NCI-H1092 (cell line): Measurements from ENCODE around the gene ANKDD1A.
A peak's percentile ranks its signal among the peaks of the same experiment; 100 is the strongest.

Experiments
- DNase-seq: peaks from one replicate; lab custom pipeline; 2025; lab: John Stamatoyannopoulos, UW

Gene ANKDD1A

DNA sequence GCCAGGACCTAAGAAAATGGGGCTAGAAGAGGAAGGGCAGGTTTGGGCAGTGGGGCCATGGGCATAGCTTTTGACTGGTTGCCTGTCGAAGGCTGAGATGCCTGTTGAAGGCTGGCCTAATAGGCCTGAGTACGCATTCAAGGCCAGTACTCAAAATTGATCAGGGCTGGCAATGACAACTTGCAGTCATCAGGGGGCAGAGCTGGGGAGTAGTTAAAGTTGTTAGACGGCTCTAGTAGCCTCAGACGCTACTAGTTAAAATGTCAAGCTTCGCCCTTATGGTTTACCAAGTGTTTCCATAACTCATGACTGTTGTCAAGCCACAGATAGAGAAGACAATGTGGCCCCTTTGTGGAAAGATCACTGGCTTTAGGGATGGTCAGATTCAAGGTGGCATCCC, 49.3 kb downstream of the ANKDD1A start:
- DNase-seq: no peak

DNA sequence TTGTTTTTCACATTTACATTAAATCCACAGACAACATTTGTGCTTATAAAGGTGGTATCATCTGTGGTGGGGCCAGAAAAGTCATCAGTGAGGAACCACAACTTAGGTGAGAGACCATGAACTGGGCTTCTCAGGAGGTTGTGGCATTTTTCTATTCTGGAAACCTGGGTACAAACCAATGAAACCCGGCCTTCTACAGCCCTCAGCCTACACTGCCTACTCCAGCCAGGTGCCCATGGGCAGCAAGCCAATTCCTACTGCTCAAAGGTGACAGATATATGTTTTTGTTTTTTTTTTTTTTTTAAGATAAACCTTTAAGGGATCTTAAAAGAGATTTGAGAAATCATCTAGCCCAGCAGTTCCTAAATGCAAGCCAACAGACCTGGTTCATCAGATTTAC, 57.7 kb downstream of the ANKDD1A start:
- no peak for DNase-seq

DNA sequence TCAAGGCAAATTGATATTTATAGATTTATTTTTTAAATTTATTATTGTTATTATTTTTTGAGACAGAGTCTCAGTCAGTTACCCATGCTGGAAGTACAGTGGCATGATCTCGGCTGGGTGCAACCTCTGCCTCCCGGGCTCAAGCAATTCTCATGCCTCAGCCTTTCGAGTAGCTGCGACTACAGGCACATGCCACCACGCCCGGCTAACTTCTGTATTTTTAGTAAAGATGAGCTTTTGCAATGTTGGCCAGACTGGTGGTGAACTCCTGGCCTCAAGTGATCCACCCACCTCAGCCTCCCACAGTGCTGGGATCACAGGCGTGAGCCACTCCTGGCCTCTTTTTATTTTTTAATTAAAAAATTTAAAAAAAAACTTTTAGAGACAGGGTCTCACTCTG, 59.0 kb downstream of the ANKDD1A start:
- DNase-seq: no peak

DNA sequence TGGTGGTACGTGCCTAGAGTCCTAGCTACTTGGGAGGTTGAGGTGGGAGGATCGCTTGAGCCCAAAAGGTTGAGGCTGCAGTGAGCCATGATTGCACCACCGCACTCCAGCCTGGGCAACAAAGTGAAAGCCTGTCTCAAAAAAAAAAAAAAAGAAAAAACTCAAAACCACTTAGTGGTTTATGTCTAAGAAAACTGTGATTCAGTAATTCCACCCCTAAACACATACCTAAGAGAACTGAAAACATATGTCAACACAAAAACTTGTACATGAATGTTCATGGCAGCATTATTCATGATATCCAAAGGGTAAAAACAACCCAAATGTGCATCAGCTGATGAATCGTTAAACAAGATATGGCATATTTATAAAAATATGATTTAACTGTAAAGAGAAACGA, 63.7 kb downstream of the ANKDD1A start:
- no peak for DNase-seq

DNA sequence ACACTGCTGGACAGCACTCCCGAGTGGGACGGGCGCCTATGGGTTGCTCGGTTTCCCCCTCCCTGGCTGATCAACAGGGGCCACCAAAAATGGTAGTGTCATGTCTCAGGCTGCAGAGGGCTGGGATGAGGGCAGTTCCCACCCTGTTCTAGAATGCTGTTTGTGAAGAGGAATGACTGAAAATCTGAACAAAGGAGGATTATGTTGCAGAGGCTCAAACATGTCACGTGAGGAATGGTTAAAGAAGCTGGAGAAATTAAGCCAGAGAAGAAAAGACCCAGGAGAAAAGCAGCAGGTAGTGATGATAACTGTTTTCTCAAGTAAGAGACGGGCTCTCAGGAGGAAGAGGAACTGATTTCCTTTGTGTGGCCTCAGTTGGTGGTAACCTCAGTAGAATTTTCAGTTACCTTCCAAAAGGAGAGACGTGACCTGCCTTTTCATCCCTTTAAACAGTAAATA, 67.6 kb downstream of the ANKDD1A start:
- DNase-seq: no peak

DNA sequence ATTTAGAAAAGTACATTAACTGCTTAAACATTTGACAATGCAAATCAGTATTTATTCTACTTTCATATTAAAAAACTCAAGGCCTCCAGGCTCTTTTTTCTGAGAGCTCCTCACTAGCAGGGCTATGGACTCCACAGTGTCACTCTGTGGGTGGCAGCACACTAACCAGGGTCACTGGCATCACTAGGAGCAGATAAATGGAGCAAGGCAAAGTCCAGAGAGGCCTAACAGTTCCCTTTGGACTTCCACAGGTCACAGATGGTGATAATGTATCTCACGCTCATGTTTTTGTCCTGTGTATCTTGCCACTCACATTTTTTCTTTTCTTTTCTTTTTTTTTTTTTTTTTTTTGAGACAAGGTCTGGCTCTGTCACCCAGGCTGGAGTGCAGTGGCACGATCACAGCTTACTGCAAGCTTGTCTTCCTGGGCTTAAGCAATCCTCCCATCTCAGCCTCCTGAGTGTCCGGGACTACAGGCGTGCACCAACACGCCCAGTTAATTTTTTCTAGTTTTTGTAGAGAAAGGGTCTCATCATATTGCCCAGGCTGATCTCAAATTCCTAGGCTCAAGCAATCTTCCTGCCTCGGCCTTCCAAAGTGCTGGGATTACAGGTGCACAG, 70.2 kb downstream of the ANKDD1A start:
- no peak for DNase-seq

DNA sequence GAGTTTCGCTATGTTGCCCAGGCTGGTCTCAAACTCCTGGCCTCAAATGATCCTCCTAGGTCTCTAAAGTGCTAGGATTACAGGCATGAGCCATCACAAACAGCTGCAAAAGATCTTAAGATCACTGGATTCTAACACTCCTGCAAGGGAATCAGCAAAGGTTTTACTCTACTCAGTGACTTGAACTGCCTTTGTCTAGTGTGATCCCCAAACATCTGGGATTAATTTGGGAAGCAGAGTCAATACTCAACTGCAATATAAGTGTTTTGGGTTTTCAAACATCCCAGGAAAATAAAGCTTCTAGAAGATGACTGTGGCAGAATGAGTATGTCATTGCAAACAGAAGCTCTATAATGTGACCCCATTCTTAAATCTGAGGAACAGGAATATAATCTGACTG, 70.8 kb downstream of the ANKDD1A start:
- no peak for DNase-seq

DNA sequence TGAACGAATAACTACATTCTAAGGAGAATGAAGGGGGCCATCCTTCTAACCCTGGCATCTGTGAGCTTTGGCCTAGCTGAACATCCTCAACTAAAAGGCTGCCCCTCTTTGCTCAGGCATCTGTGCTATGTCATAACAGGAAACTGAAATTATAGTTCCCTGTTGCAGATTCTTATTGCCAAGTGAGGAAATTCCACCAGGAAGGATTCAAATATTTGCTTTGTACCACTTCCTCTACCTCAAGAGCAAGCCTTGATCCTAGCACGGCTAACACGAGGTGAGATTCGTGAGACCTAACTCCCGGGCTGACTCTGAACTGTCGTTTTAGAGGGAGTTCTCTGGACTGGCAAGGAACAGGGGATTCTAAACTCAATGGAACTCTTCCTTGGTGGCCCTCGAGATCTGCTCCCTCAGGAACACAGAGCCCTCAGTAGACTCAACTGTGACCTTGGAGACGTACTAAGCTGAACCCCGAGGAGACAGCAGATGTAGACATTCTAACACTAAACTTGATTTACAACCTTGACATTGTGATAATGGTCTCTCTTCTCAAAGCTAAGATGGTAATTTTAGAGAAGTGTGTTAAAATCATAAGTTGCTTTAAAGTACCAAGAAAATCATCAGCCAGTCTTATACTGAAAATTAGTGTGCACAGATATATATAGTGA, 73.8 kb downstream of the ANKDD1A start:
- DNase-seq: no peak

DNA sequence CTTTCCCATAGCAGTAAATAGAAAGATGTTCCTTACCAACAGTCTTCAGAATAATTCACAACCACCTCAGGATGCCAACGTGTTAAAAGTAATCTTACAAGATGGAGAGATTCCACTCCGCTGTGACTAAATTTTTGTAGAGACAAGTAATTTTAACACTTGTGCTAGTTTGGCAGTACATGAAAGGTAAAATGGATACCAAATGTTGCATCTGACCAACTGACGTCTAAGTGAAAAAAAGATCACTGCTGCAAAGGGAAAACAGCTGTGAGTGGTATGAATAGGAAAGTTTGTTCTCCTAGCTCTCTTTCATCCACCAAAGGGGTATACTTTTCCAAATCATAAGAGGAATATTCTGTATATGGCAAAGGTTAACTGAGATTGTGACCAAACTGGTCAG, 75.4 kb downstream of the ANKDD1A start:
- DNase-seq: no peak

DNA sequence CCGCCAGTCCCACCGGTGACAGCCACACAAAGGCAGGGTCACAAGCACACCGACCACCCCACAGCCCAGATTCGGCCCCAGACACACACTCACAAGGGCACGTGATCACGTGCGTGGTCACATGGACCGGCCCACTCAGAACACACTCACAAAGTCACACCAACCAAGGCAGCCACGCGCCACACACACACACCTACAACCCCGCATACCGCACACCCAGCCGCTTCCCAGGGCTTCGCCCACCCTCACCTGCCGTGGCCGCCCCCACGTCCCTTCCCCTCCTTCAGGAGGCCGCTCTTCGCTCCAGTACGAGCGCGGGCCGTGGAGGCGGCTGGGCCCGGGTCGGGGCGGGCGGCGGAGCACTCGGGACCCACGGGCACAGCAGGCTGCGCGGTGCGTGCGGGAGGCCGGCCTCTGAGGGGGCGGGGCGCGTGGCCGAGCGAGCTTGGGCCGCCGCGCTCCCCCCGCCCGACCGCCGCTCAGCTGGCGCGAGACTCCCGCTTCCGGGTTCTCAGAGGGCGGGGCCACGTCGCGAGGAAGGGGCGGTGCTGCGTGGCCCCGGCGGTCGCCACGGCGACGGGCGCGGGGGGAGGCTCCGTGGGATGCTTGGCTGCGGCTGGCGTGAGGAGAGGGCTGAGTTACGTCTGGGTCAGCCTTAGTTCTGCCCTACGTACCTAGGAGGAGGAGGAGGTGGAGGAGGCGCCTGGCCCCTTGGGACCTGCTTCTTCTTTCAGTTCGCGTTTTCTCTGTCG, 77.9 kb downstream of the ANKDD1A start, which contains the start of gene SPG21:
SPG21 (minus strand) TSS at position 499 of the 752 bp plus-strand sequence. CDS start 6,345 bp downstream, outside the sequence.
- DNase-seq: peak; percentile 79

DNA sequence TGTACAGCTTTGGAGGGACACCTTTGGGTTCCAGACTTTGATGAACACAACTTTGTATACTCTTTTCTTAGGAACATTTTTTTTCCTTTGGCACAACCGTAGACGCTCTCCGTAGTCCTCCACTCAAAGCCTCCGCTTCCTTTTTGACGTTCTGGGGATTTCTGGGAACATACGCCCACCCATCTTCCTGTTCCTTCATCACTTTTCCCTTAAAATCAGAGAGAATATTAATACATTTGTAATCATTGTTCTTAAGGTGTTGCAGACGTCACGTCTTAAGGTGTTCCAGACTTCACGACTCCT, 78.4 kb downstream of the ANKDD1A start:
- no peak for DNase-seq

DNA sequence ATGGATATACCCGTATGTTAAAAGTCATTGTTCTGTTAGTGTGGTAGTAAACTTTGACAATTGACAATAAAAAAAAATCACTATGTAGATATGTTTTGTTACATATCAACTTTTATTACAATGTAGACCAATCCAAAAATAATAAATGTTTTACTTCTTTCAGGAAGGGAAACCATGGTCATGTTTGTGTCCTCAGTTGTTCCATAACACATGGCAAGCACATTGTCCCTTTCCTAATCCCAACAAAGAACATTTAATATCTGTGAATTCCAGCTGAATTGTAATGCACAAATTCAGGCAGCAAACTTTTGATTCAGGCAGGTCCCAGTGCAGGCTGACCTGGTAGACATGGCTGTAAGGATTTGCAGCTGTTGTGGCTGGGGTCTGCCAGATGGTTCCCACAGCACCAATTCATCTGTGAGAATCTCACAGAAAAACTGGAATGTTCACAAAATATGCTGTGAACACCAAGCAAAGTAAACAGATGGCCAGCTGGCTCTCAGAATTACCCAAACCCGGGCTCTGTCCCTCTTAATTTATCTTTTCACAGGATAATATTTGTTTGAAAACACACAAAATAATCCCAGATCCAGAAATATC, 79.9 kb downstream of the ANKDD1A start:
- no peak for DNase-seq

DNA sequence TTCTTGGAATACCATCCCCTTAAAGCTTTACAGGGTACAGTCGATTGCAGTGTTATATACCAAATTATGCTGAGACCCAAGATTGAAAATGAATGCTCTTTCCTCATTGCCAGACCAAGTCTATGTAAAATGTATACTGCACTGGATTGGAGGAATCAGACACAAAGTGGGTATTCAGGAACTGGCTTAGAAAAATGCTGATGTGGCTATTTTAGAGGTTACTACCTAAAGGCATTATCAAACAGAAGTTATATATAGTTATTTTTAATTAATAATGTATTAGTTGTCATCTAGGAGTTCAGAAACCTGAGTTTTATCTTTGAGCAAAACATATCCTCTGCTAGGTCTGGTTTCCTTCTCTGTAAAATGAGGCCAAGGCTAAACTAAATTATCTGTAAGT, 81.6 kb downstream of the ANKDD1A start:
- DNase-seq: no peak

DNA sequence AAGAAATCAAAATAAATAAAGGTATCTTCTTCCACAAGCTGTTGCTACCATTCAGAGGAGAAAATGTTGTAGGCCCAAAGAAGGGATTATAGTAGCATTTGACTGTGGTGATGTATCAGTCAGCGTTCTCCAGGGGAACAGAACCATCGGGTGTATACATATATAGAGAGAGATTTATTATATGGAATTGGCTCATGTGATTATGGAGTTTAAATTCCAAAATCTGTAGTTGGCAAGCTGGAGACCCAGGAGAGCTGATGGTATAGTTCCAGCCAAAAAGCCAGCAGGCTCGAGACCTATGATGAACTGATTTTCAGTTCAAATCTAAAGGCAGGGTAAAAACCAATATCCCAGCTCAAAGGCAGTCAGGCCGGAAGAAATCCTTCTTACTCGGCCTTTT, 85.4 kb downstream of the ANKDD1A start:
- no peak for DNase-seq

DNA sequence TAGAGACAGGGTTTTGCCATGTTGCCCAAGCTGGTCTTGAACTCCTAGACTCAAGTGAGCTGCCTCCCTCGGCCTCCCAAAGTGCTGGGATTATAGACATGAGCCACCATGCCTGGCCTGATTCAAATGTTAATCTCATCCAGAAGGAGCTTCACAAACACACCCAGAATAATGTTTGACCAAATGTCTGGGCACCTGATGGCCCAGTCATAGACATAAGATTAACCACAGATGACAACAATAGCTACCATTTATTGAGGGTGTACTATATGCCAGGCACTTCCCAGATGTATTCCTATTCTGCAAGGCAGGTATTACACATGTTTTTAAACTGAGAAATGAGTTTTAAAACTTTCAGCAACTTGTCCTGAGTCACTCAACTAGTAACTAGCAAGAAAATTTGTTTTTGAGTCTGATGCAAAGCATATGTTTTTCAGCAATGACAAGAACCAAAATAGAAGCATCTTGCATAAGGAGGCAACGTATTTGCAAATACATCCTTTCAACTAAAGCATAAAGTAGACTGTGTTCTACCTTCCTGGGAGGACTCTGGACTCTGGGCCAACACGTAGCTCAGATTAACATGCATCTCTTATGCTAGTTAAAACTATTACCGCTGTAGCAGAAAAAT, 86.2 kb downstream of the ANKDD1A start:
- no peak for DNase-seq

DNA sequence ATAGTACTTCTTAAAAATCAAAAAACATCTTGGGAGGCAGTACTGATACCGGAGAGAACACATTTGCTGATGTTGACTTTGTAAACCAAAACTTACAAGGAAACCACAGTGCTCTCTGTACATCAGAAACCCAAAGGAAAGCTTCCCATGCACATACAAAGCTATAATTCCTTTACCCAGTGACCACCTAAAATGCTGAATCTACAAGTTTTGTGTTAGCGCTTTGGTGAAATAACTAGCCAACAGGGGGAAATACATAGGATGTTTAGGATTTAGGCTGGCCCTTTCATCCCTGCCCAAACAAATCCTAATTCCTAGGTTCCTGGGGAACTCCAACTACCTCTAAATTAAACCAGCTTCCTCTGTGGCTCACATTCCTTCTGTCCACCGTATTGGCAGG, 93.3 kb downstream of the ANKDD1A start:
- DNase-seq: no peak

DNA sequence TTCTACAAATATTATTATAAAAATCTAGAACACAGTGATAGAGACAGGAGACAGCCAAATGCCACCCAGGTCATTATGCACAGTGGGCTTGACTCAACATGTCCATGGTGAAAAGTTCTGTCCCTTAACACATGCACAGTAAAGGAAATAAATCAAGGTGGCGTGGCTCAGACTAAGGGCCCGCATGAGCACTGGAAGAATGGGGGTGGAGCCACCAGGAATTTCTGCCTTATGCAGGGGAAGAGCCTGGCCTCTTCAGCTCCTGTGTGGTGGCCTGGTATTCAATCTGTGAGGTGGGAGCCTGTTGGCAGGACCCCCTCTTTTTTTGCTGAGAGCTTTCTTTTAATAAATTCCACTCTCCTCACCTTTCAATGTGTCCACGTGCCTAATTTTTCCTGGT, 95.2 kb downstream of the ANKDD1A start:
- DNase-seq: no peak
